H1 (cell line): ENCODE data around the gene GOLGA8S.
"Not testable (repeated sequence)": the region's sequence is repeated elsewhere in the genome, so short reads cannot be mapped to it uniquely, and the experiment has no call there.

Experiments used
- BRCA1 ChIP-seq: IDR thresholded peaks from 2 replicates; pipeline ENCODE4 v1.6.1; 2012; ENCODE audit warnings: low read depth, low read length, improper control_type of control experiment
- EP300 ChIP-seq, 2 experiments: IDR thresholded peaks; 1 replicate in 1 of 2; 2 replicates in 1 of 2; pipeline ENCODE4 v1.6.1; 2011 to 2012; ENCODE audit warnings: low read depth in 2 of 2, low read length in 2 of 2, mild to moderate bottlenecking in 2 of 2, borderline replicate concordance in 1 of 2, inconsistent platforms in 1 of 2, moderate library complexity in 1 of 2
- MAX ChIP-seq: IDR thresholded peaks from 2 replicates; pipeline ENCODE4 v1.6.1; 2012; ENCODE audit warnings: inconsistent platforms
- PHF8 ChIP-seq: fragments of 200-600 bp; sonication (generic); conservative IDR thresholded peaks from 2 replicates; pipeline ENCODE4 v1.7.1; 2012; ENCODE audit warnings: low read depth, mild to moderate bottlenecking, inconsistent platforms, low read length, moderate library complexity
- POLR2A ChIP-seq, 2 experiments: IDR thresholded peaks; 1 replicate in 1 of 2; 2 replicates in 1 of 2; pipeline ENCODE4 v1.6.1; 2011; ENCODE audit warnings: low read depth in 2 of 2, low read length in 2 of 2, mild to moderate bottlenecking in 2 of 2; ENCODE audit errors: control extremely low read depth in 1 of 2
- POU5F1 ChIP-seq: IDR thresholded peaks from 2 replicates; pipeline ENCODE4 v1.6.1; 2011; ENCODE audit warnings: low read depth, mild to moderate bottlenecking, low read length, moderate library complexity
- SIX5 ChIP-seq: IDR thresholded peaks from 2 replicates; pipeline ENCODE4 v1.6.1; 2011; ENCODE audit warnings: mild to moderate bottlenecking, low read depth, low read length
- TF ChIP-seq, protein P1 (sequence below), 3 experiments: IDR thresholded peaks; 1 replicate in 2 of 3; 2 replicates in 1 of 3; pipeline versions ENCODE4 v1.5.1 to v1.6.1; 2011; ENCODE audit warnings: low read length in 3 of 3, mild to moderate bottlenecking in 3 of 3, inconsistent platforms in 2 of 3, low read depth in 1 of 3, moderate library complexity in 1 of 3; ENCODE audit not compliant: insufficient read depth in 1 of 3; ENCODE audit errors: control extremely low read depth in 1 of 3
- TF ChIP-seq, protein P2 (sequence below): IDR thresholded peaks from 2 replicates; pipeline ENCODE4 v1.6.1; 2012; ENCODE audit warnings: low read length, inconsistent platforms

GRCh38 chr15:23371134-23371533 is 16.6 kb downstream of the GOLGA8S start:
- TF ChIP-seq POLR2A (IDR thresholded peaks at IDR 0.05; ENCODE audit: control extremely low read depth in 1 of 2, low read depth in 2 of 2, low read length in 2 of 2); SIX5; EP300 (IDR thresholded peaks at IDR 0.05; ENCODE audit: borderline replicate concordance in 1 of 2, low read depth in 2 of 2, low read length in 2 of 2); PHF8; POU5F1; BRCA1; MAX: not testable (repeated sequence)
- TF ChIP-seq, protein P1, sequence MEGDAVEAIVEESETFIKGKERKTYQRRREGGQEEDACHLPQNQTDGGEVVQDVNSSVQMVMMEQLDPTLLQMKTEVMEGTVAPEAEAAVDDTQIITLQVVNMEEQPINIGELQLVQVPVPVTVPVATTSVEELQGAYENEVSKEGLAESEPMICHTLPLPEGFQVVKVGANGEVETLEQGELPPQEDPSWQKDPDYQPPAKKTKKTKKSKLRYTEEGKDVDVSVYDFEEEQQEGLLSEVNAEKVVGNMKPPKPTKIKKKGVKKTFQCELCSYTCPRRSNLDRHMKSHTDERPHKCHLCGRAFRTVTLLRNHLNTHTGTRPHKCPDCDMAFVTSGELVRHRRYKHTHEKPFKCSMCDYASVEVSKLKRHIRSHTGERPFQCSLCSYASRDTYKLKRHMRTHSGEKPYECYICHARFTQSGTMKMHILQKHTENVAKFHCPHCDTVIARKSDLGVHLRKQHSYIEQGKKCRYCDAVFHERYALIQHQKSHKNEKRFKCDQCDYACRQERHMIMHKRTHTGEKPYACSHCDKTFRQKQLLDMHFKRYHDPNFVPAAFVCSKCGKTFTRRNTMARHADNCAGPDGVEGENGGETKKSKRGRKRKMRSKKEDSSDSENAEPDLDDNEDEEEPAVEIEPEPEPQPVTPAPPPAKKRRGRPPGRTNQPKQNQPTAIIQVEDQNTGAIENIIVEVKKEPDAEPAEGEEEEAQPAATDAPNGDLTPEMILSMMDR (IDR thresholded peaks at IDR 0.05; ENCODE audit: control extremely low read depth in 1 of 3, insufficient read depth in 1 of 3, low read depth in 1 of 3, low read length in 3 of 3): not testable (repeated sequence)
- TF ChIP-seq, protein P2, sequence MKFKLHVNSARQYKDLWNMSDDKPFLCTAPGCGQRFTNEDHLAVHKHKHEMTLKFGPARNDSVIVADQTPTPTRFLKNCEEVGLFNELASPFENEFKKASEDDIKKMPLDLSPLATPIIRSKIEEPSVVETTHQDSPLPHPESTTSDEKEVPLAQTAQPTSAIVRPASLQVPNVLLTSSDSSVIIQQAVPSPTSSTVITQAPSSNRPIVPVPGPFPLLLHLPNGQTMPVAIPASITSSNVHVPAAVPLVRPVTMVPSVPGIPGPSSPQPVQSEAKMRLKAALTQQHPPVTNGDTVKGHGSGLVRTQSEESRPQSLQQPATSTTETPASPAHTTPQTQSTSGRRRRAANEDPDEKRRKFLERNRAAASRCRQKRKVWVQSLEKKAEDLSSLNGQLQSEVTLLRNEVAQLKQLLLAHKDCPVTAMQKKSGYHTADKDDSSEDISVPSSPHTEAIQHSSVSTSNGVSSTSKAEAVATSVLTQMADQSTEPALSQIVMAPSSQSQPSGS: not testable (repeated sequence)
